Activated T-helper 1 cell treated with anti-CD3 and anti-CD28 coated beads, Interleukin-12 subunit alpha, Interleukin-12 subunit beta, Interleukin-2, Interleukin-4 antibody, amounts not matched to agents 30 ng/mL and 10 ng/mL and 1 ng/mL, durations not matched to agents 14 hours and 24 hours and 36 hours (primary cell): ENCODE results near the gene MRPL38. TPM values are rescaled to one million over a fixed set of nuclear protein-coding genes. Genes with fewer than 3 reads are reported as not detected.
A peak's percentile ranks its signal among the peaks of the same experiment; 100 is the strongest.

Experiments
- DNase-seq: peaks from one replicate; pipeline ENCODE4 v3.0.0; 2021; ENCODE audit warnings: low spot score
- H3K27ac Mint-ChIP-seq: one replicate; pipeline ENCODE4 v1.8.0; 2021; ENCODE audit warnings: mild to moderate bottlenecking, mixed read lengths
- H3K27me3 Mint-ChIP-seq: one replicate; pipeline ENCODE4 v1.8.0; 2022; ENCODE audit warnings: mild to moderate bottlenecking, moderate library complexity, mixed read lengths; ENCODE audit not compliant: insufficient read depth
- H3K36me3 Mint-ChIP-seq: one replicate; pipeline ENCODE4 v1.8.0; 2021; ENCODE audit warnings: low read depth, mixed read lengths
- H3K4me1 Mint-ChIP-seq: one replicate; pipeline ENCODE4 v1.8.0; 2021; ENCODE audit warnings: low read depth, mixed read lengths
- H3K4me3 Mint-ChIP-seq: one replicate; pipeline ENCODE4 v1.8.0; 2021; ENCODE audit warnings: mild to moderate bottlenecking, moderate library complexity, mixed read lengths
- H3K9me3 Mint-ChIP-seq: one replicate; pipeline ENCODE4 v1.8.0; 2021; ENCODE audit warnings: mixed read lengths
- intact Hi-C: fragments of 100-400 bp; cut with micrococcal nuclease; formaldehyde crosslinking; loops from one replicate; pipeline ENCODE4 v1.15.1; 2024
- total RNA-seq: library from RNA; stranded (reverse); gene quantifications from 2 replicates; pipeline ENCODE4 v1.2.3, GENCODE V29; 2022

MRPL38 gene
- total RNA-seq, 1 donor from 2014 or later = 160 TPM

- Mint-ChIP-seq H3K36me3 (peaks cover 20% of the 10 kb centered on the region), H3K9me3 (no peaks in the 10 kb centered on the region), H3K4me1 (peaks cover 22% of the 10 kb centered on the region), H3K27me3 (no peaks in the 10 kb centered on the region), H3K27ac (no peak overlapping the region), H3K4me3 (no peak overlapping the region)
- intact Hi-C loops = loop anchor here (5.0 kb wide), 1 partner anchor 122 kb away; a partner anchor contains a TSS
- no peak for DNase-seq
Observed at GRCh38 chr17:75899353-75899752, 5.3 kb downstream of the MRPL38 start.

GRCh38 chr17:75898791-75899190, 5.9 kb downstream of the MRPL38 start:
- H3K4me3 Mint-ChIP-seq = peak overlapping the region; percentile 15
- H3K4me1 Mint-ChIP-seq = peaks cover 24% of the 10 kb centered on the region
- H3K9me3 Mint-ChIP-seq = no peaks in the 10 kb centered on the region
- no peak for DNase-seq
- intact Hi-C loops = loop anchor here (5.0 kb wide), 1 partner anchor 121 kb away; a partner anchor contains a TSS
- peaks cover 22% of the 10 kb centered on the region for H3K36me3 Mint-ChIP-seq
- H3K27me3 Mint-ChIP-seq = no peaks in the 10 kb centered on the region
- H3K27ac Mint-ChIP-seq = no peak overlapping the region

DNA sequence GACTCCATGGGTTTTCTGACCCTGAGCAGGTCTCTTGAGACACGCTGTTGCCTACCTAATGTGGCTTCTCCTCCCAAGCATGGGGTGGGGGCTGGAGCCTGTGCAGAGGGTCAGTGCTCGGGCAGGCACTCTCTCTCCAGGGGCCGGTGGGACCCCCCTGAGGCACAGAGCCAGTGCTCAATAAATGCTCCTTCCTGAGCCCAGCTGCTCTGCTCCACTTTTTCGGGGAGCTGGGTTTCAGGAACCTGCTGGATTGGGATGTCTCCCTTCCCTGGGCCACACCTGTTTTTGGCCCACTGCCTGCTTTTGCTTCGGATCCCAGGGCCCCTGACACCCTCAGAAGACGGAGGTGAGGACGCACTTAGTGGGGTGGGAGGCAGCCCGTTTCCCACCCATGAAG, 6.6 kb downstream of the MRPL38 start:
- Mint-ChIP-seq H3K4me1 (peaks cover 26% of the 10 kb centered on the region), H3K36me3 (peaks cover 23% of the 10 kb centered on the region), H3K27ac (no peak overlapping the region), H3K4me3 (peak overlapping the region; percentile 77), H3K27me3 (no peaks in the 10 kb centered on the region), H3K9me3 (no peaks in the 10 kb centered on the region)
- no peak for DNase-seq
- intact Hi-C loops = loop anchor here (5.0 kb wide), 1 partner anchor 121 kb away; a partner anchor contains a TSS

GRCh38 chr17:75897160-75898019, 7.3 kb downstream of the MRPL38 start:
- no peak for DNase-seq
- Mint-ChIP-seq H3K9me3 (no peaks in the 10 kb centered on the region), H3K27me3 (no peaks in the 10 kb centered on the region), H3K36me3 (peaks cover 23% of the 10 kb centered on the region), H3K27ac (peak overlapping the region; percentile 68), H3K4me3 (peak overlapping the region; percentile 77), H3K4me1 (peaks cover 26% of the 10 kb centered on the region)
- intact Hi-C loops = loop anchor here (5.0 kb wide), 1 partner anchor 120 kb away; a partner anchor contains a TSS

DNA sequence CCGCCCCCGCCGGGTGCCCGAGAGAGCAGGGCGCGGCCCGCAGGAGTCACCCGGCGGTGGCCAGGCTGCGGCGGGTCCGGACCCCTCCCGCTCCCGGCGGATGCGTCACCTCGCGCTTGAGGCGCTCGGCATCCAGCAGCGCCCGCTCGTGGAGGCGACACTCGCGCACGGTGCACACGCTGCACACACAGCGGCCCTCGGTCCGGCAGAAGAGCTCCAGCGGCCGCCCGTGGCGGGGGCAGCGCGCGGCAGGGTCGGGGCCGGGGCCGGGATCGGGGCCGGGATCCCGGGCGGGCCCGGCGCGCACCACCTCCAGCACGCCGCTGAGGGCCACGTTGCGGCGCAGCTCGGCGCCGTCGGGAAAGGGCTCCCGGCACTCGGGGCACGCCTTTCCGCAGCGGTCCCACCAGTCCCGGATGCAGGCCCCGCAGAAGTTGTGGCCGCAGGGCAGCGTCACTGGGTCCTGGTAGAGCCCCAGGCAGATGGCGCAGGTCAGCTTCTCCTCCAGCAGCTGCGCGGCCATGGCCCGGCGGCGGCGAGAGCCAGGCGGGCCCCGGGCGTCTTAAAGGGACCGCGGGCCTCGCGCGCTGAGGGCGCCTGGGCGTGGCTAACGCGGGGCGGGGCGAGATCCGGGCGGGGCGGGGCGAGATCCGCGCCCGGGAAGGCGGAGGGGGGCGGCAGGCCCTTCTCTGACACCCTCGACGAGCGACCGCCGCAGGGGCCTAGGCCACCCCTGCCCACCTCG, 8.1 kb downstream of the MRPL38 start, which contains the start of gene TRIM65:
Gene TRIM65 (minus strand): TSS at position 537 of the 745 bp plus-strand sequence. CDS start 14 bp downstream, at position 523.
- H3K27me3 Mint-ChIP-seq = no peaks in the 10 kb centered on the region
- intact Hi-C loops = loop anchor here (1.0 to 5.0 kb wide), 3 partner anchors 8 to 119 kb away; partner anchors contain the start of genes MRPL38 and WBP2
- peak within 1 kb of the TSS; percentile 77 for H3K27ac Mint-ChIP-seq
- H3K4me1 Mint-ChIP-seq = peaks cover 26% of the 10 kb centered on the region
- peak within 1 kb of the TSS; percentile 91 for H3K4me3 Mint-ChIP-seq
- DNase-seq = peak; percentile 73
- H3K9me3 Mint-ChIP-seq = no peaks in the 10 kb centered on the region
- peaks cover 21% of the 10 kb centered on the region for H3K36me3 Mint-ChIP-seq

- intact Hi-C loops = loop anchor here (1.0 to 5.0 kb wide), 4 partner anchors 9 to 118 kb away; partner anchors contain the start of genes MRPL38 and WBP2
- no peak for DNase-seq
Observed at GRCh38 chr17:75895370-75896155, 9.1 kb downstream of the MRPL38 start.

GRCh38 chr17:75894049-75894733, 10.5 kb downstream of the MRPL38 start:
- no peaks in the 10 kb centered on the region for H3K9me3 Mint-ChIP-seq
- peak overlapping the region; percentile 68 for H3K4me3 Mint-ChIP-seq
- intact Hi-C loops = no loop called here
- peaks cover 35% of the 10 kb centered on the region for H3K4me1 Mint-ChIP-seq
- H3K27me3 Mint-ChIP-seq = no peaks in the 10 kb centered on the region
- peak overlapping the region; percentile 70 for H3K27ac Mint-ChIP-seq
- DNase-seq = no peak
- peaks cover 25% of the 10 kb centered on the region for H3K36me3 Mint-ChIP-seq

More at GRCh38 chr17:75895370-75896155, 9.1 kb downstream of the MRPL38 start:
- no peaks in the 10 kb centered on the region for H3K27me3 Mint-ChIP-seq
- H3K4me1 Mint-ChIP-seq = peaks cover 26% of the 10 kb centered on the region
- H3K9me3 Mint-ChIP-seq = no peaks in the 10 kb centered on the region
- peak overlapping the region; percentile 91 for H3K4me3 Mint-ChIP-seq
- peaks cover 22% of the 10 kb centered on the region for H3K36me3 Mint-ChIP-seq
- H3K27ac Mint-ChIP-seq = peak overlapping the region; percentile 77

GRCh38 chr17:75893305-75894048, 11.2 kb downstream of the MRPL38 start:
- peak overlapping the region; percentile 70 for H3K27ac Mint-ChIP-seq
- peak overlapping the region; percentile 68 for H3K4me3 Mint-ChIP-seq
- intact Hi-C loops = no loop called here
- H3K4me1 Mint-ChIP-seq = peaks cover 35% of the 10 kb centered on the region
- H3K27me3 Mint-ChIP-seq = no peaks in the 10 kb centered on the region
- no peak for DNase-seq
- peaks cover 20% of the 10 kb centered on the region for H3K36me3 Mint-ChIP-seq
- no peaks in the 10 kb centered on the region for H3K9me3 Mint-ChIP-seq

DNA sequence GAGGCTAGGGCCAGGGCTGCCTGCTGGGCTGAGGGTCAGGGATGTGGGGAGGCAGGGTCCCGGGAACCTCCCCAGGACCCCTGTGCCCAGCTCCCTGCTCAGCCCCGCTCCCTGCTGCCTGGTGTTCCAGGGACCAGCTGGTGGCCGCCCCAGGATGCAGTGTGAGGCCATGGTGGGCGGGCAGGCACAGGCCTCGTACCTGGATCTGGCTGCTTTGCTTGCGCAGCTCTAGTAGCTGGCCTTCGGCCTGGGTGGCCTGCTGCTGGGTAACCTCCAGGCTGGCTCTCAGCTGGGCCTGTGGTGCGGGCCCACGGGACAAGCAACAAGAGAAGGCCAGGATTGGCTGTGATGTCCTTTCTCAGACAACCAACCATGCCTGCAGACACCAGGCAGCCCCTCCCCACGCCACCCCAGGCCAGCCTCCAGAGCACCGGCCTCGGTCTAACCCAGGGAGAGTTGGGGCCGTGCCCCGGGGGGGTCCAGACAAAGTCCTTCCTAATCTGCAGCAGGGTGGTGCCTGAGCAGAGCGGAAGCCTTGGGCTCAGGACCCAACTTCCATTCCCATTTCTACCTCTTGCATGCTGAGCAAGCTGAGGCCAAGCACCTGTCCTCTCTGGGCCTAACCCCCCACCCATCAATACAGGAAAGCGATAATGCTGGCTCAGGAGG, 12.0 kb downstream of the MRPL38 start:
- no peak overlapping the region for H3K27ac Mint-ChIP-seq
- peaks cover 34% of the 10 kb centered on the region for H3K4me1 Mint-ChIP-seq
- DNase-seq = no peak
- no peaks in the 10 kb centered on the region for H3K9me3 Mint-ChIP-seq
- intact Hi-C loops = no loop called here
- no peak overlapping the region for H3K4me3 Mint-ChIP-seq
- no peaks in the 10 kb centered on the region for H3K27me3 Mint-ChIP-seq
- H3K36me3 Mint-ChIP-seq = peaks cover 22% of the 10 kb centered on the region

DNA sequence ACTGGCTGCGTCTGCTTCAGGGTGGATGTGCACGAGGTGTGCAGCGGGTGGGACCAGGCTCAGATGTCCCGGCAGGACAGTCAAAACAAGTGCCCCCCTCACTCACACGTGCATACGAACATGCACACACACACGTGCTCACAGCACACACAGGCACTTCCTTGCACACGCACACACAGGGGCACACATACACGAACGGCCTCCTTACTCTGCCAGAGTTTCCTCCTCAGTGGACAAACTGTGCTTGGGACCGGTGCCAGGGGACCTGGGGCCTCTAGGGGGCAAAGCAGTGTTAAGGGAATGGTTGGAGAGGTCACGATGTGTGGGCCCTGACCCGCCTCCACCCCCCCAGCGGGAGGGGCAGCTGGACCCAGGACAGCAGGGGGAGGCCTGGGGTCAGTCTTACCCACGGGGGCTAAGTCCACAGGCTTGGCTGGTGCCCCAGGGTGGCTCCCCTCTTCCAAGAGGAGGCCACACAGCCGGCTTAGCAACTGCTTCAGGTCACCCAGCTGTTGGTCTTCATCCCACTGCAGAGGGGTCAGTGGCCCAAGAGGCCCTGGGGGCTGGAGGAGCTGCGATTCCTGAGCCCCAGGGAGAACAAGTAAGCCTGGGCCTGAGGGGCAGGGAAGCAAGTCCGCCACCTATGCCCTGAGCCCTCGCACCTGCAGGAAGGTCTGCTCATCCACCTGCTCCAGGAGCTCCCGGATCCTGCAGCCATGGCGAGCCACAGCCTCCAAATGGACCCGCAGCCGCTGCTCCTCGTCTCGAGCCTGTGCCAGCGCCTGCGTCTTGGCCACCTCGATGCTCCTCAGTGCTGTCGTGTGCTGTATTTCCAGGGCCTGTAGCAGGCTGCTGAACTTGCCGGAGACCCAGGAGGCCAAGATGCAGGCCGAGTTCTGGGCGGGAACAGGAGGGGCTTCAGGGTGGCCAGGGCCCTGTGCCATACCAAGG, 12.8 kb downstream of the MRPL38 start:
- Mint-ChIP-seq H3K4me3 (no peak overlapping the region), H3K4me1 (peaks cover 28% of the 10 kb centered on the region), H3K9me3 (no peaks in the 10 kb centered on the region), H3K27me3 (no peaks in the 10 kb centered on the region), H3K27ac (no peak overlapping the region), H3K36me3 (peaks cover 22% of the 10 kb centered on the region)
- intact Hi-C loops = no loop called here
- no peak for DNase-seq
